Breast epithelium (tissue), 4 donors: ENCODE data around the gene PC. TPM values are rescaled to one million over a fixed set of nuclear protein-coding genes. Genes with fewer than 3 reads are reported as not detected.
A peak's percentile ranks its signal among the peaks of the same experiment; 100 is the strongest.

ENCODE experiments used
- DNase-seq, 2 donors: peaks; one replicate each; pipeline ENCODE4 v3.0.0-alpha.2; 2019; ENCODE audit warnings: low spot score in 2 of 2
- H3K27ac ChIP-seq, 2 donors: fragments of 200-600 bp; sonication (generic) in 1 of 2; one replicate each; pipeline ENCODE4 v1.5.1; 2016 to 2019; ENCODE audit warnings: mild to moderate bottlenecking in 1 of 2
- H3K27me3 ChIP-seq, 2 donors: fragments of 200-600 bp; sonication (generic) in 1 of 2; one replicate each; pipeline versions ENCODE4 v1.5.1 to v1.6.0; 2017 to 2019; ENCODE audit warnings: control low read depth in 1 of 2, mild to moderate bottlenecking in 1 of 2
- H3K36me3 ChIP-seq: fragments of 200-600 bp; one replicate; pipeline ENCODE4 v1.5.1; 2019
- H3K4me1 ChIP-seq, 2 donors: fragments of 200-600 bp; sonication (generic); one replicate each; pipeline ENCODE4 v1.5.1; 2016 to 2019; ENCODE audit warnings: control low read depth in 1 of 2
- H3K4me3 ChIP-seq, 3 donors: fragments of 200-600 bp; sonication (generic); 1 replicate in 2 of 3; 2 replicates in 1 of 3; pipeline ENCODE4 v1.5.1; 2016 to 2019; ENCODE audit warnings: mild to moderate bottlenecking in 3 of 3, moderate library complexity in 2 of 3
- H3K9me3 ChIP-seq, 2 donors: fragments of 200-600 bp; sonication (generic) in 1 of 2; one replicate each; pipeline ENCODE4 v1.5.1; 2016 to 2019; ENCODE audit warnings: control low read depth in 1 of 2
- POLR2A ChIP-seq: fragments of 450-650 bp; IDR thresholded peaks from one replicate; pipeline ENCODE4 v1.6.1; 2016; ENCODE audit warnings: antibody characterized with exemption, mild to moderate bottlenecking, moderate library complexity
- POLR2AphosphoS5 ChIP-seq, 3 donors: sonication (generic); formaldehyde crosslinking; IDR thresholded peaks; one replicate each; pipeline ENCODE4 v1.6.1; 2017; ENCODE audit warnings: antibody characterized with exemption in 3 of 3
- intact Hi-C: fragments of 100-400 bp; cut with DNase I; formaldehyde crosslinking; loops from one replicate; pipeline ENCODE4 v1.15.1; 2023; ENCODE audit warnings: low total_unique reads
- total RNA-seq, 3 donors: library from RNA; depleted of rRNA; stranded (reverse); fragments of >200 nt; gene quantifications; one replicate each; pipeline ENCODE4 v1.1.0, GENCODE V29; 2016
- TF ChIP-seq, protein P1 (sequence below), 3 donors: fragments of 450-650 bp; IDR thresholded peaks; one replicate each; pipeline ENCODE4 v1.5.1; 2016 to 2017; ENCODE audit warnings: antibody characterized with exemption in 3 of 3, mild to moderate bottlenecking in 3 of 3, moderate library complexity in 3 of 3

Gene PC
- total RNA-seq, 3 donors from 2014 or later = 35.4 to 137 (median 50.2) TPM

DNA sequence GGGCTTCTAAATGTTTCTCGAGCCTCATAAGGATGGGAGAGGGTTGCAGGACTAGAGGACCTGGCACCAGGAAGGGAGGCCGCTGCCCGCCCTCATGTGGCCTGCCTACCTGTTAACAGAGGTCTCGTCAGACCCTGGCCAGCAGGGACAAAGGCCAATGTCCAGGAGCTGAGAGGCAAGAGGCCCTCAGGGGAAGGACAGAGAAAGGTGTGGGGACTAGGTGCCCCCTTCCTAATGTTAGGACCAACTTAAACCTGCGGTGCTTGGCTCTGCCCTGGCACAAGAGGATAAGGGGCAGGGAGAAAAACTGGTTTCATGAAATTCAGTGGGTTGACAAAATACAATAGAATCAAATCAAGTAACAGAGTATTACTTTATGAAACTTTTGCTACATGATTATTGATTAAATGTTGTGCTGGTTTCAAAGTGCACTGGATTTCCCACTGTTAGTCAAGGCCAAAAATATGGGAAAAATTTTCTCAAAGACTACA lies 44.8 kb upstream of the PC start:
- Histone ChIP-seq H3K4me3 (no peak overlapping the region), H3K9me3 (no peaks in the 10 kb centered on the region), H3K27ac (peak overlapping the region in 1 of 2 donors; percentile 6), H3K4me1 (no peaks in the 10 kb centered on the region), H3K36me3 (no peaks in the 10 kb centered on the region), H3K27me3 (no peaks in the 10 kb centered on the region)
- DNase-seq = no peak
- intact Hi-C loops = no loop called here
- TF ChIP-seq, protein P1, sequence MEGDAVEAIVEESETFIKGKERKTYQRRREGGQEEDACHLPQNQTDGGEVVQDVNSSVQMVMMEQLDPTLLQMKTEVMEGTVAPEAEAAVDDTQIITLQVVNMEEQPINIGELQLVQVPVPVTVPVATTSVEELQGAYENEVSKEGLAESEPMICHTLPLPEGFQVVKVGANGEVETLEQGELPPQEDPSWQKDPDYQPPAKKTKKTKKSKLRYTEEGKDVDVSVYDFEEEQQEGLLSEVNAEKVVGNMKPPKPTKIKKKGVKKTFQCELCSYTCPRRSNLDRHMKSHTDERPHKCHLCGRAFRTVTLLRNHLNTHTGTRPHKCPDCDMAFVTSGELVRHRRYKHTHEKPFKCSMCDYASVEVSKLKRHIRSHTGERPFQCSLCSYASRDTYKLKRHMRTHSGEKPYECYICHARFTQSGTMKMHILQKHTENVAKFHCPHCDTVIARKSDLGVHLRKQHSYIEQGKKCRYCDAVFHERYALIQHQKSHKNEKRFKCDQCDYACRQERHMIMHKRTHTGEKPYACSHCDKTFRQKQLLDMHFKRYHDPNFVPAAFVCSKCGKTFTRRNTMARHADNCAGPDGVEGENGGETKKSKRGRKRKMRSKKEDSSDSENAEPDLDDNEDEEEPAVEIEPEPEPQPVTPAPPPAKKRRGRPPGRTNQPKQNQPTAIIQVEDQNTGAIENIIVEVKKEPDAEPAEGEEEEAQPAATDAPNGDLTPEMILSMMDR (IDR thresholded peaks at IDR 0.05) = no peak
- TF ChIP-seq POLR2A = no peak
- no peak for TF ChIP-seq POLR2AphosphoS5 (IDR thresholded peaks at IDR 0.05)

DNA sequence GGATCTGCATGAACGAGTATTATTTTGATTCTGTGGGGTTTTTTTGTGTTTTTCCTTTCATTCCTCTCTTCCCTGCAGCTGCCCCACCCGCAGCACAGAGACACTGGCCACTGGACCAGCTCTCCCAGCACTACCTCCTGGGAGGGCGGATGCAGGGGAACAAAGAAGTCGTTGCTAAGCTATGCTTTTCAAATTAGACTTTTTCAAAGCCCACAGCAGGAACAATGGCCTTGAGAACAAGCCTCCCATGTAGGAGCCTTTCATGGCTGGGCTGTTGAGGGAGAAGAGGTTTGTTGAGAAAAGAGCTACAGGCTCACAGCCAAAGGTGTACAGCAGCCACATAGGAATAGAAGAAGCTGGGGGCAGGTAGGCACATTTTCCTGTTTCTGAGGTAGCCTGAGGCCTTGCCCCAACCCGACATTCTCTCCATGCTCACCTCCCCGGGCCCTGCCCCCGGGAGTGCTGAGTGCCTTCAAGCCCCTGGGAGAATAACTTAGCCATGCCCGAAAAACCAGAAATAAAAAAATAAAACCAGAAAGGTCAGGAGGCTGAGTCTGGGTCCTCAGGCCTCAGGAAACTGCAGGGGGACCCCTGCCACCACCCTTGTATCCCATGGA lies 44.2 kb upstream of the PC start:
- Histone ChIP-seq H3K9me3 (no peaks in the 10 kb centered on the region), H3K4me1 (no peaks in the 10 kb centered on the region), H3K27me3 (no peaks in the 10 kb centered on the region), H3K4me3 (no peak overlapping the region), H3K27ac (no peak overlapping the region), H3K36me3 (no peaks in the 10 kb centered on the region)
- intact Hi-C loops = no loop called here
- TF ChIP-seq POLR2AphosphoS5 (IDR thresholded peaks at IDR 0.05) (no peak), POLR2A (no peak)
- DNase-seq = no peak

GRCh38 chr11:67001332-67001731 lies 43.1 kb upstream of the PC start:
- H3K4me3 ChIP-seq = no peak overlapping the region
- no peaks in the 10 kb centered on the region for H3K36me3 ChIP-seq
- no peaks in the 10 kb centered on the region for H3K4me1 ChIP-seq
- intact Hi-C loops = no loop called here
- no peaks in the 10 kb centered on the region for H3K27me3 ChIP-seq
- no peaks in the 10 kb centered on the region for H3K9me3 ChIP-seq
- no peak overlapping the region for H3K27ac ChIP-seq
- TF ChIP-seq, protein P1 (IDR thresholded peaks at IDR 0.05) = no peak
- TF ChIP-seq POLR2AphosphoS5 (IDR thresholded peaks at IDR 0.05) = no peak
- no peak for TF ChIP-seq POLR2A
- no peak for DNase-seq

- no peaks in the 10 kb centered on the region for H3K36me3 ChIP-seq
- no peaks in the 10 kb centered on the region for H3K27me3 ChIP-seq
- TF ChIP-seq POLR2AphosphoS5 (IDR thresholded peaks at IDR 0.05) = no peak
- TF ChIP-seq POLR2A = no peak
- TF ChIP-seq, protein P1 (IDR thresholded peaks at IDR 0.05) = no peak
- DNase-seq = no peak
- intact Hi-C loops = loop anchor here (2.0 kb wide), 1 partner anchor 73 kb away; no protein-coding TSS in a partner anchor
- no peak overlapping the region for H3K27ac ChIP-seq
- H3K4me1 ChIP-seq = no peaks in the 10 kb centered on the region
- H3K4me3 ChIP-seq = no peak overlapping the region
- no peaks in the 10 kb centered on the region for H3K9me3 ChIP-seq
Measured at GRCh38 chr11:66999555-66999954, 41.4 kb upstream of the PC start.

GRCh38 chr11:66996609-66997273 lies 38.6 kb upstream of the PC start:
- no peaks in the 10 kb centered on the region for H3K9me3 ChIP-seq
- no peak overlapping the region for H3K4me3 ChIP-seq
- no peak overlapping the region for H3K27ac ChIP-seq
- H3K36me3 ChIP-seq = no peaks in the 10 kb centered on the region
- intact Hi-C loops = no loop called here
- no peaks in the 10 kb centered on the region for H3K4me1 ChIP-seq
- TF ChIP-seq POLR2AphosphoS5 (IDR thresholded peaks at IDR 0.05) (no peak), POLR2A (no peak)
- TF ChIP-seq, protein P1 (IDR thresholded peaks at IDR 0.05) = no peak
- no peaks in the 10 kb centered on the region for H3K27me3 ChIP-seq
- no peak for DNase-seq
